GM23338 (cell line): Measurements from ENCODE around the gene SPRING1. TPM values are rescaled to one million over a fixed set of nuclear protein-coding genes. Genes with fewer than 3 reads are reported as not detected.

Experiments
- ATAC-seq: fragments of 200-7000 bp; cut with Tn5 transposase; 3 replicates; pipeline ENCODE4 v1.9.1; 2020
- DNase-seq: peaks from one replicate; pipeline ENCODE4 v3.0.0-alpha.2; 2015; ENCODE audit warnings: low spot score
- H2AFZ ChIP-seq: fragments of 200-600 bp; sonication (generic); 2 replicates; pipeline ENCODE4 v1.8.0; 2016; ENCODE audit warnings: antibody characterized with exemption, mild to moderate bottlenecking, moderate library complexity
- H3F3A ChIP-seq: fragments of 200-600 bp; sonication (generic); replicated peaks from 2 replicates; pipeline ENCODE4 v1.8.0; 2017; ENCODE audit warnings: antibody characterized with exemption, mixed run types, low read depth
- H3K27ac ChIP-seq: fragments of 200-600 bp; sonication (generic); 2 replicates; pipeline ENCODE4 v1.6.1; 2016; ENCODE audit warnings: low read depth
- H3K27me3 ChIP-seq: fragments of 200-600 bp; sonication (generic); 2 replicates; pipeline ENCODE4 v1.8.0; 2016; ENCODE audit warnings: mild to moderate bottlenecking, mixed run types, moderate library complexity; ENCODE audit not compliant: insufficient read depth
- H3K36me3 ChIP-seq: fragments of 200-600 bp; sonication (generic); 2 replicates; pipeline ENCODE4 v1.8.0; 2016; ENCODE audit warnings: mild to moderate bottlenecking; ENCODE audit not compliant: insufficient read depth
- H3K4me1 ChIP-seq: fragments of 200-600 bp; sonication (generic); 2 replicates; pipeline ENCODE4 v1.8.0; 2016; ENCODE audit warnings: mild to moderate bottlenecking, moderate library complexity; ENCODE audit not compliant: insufficient read depth
- H3K4me2 ChIP-seq: fragments of 200-600 bp; sonication (generic); 2 replicates; pipeline ENCODE4 v1.7.1; 2017; ENCODE audit warnings: mixed run types
- H3K4me3 ChIP-seq: fragments of 200-600 bp; sonication (generic); 2 replicates; pipeline ENCODE4 v1.6.1; 2016; ENCODE audit warnings: mixed run types
- H3K79me2 ChIP-seq: fragments of 200-600 bp; sonication (generic); replicated peaks from 2 replicates; pipeline ENCODE4 v1.8.0; 2017; ENCODE audit warnings: mild to moderate bottlenecking; ENCODE audit not compliant: insufficient read depth
- H3K9me2 ChIP-seq: fragments of 200-600 bp; sonication (generic); 2 replicates; pipeline ENCODE4 v1.8.0; 2017; ENCODE audit not compliant: insufficient read depth
- H4K20me1 ChIP-seq: fragments of 200-600 bp; sonication (generic); replicated peaks from 2 replicates; pipeline ENCODE4 v1.8.0; 2017; ENCODE audit warnings: mild to moderate bottlenecking; ENCODE audit not compliant: insufficient read depth
- H3K27ac Mint-ChIP-seq: 2 replicates; pipeline ENCODE4 v1.8.0; 2020; ENCODE audit warnings: inconsistent platforms, mild to moderate bottlenecking, moderate library complexity, mixed read lengths
- H3K27me3 Mint-ChIP-seq: 3 replicates; pipeline ENCODE4 v1.8.0; 2022; ENCODE audit warnings: low read depth, mild to moderate bottlenecking, moderate library complexity, mixed read lengths, inconsistent platforms; ENCODE audit not compliant: insufficient read depth, poor library complexity
- H3K36me3 Mint-ChIP-seq: 3 replicates; pipeline ENCODE4 v1.8.0; 2021; ENCODE audit warnings: low read depth, mild to moderate bottlenecking, inconsistent platforms, moderate library complexity, mixed read lengths
- H3K4me1 Mint-ChIP-seq: 3 replicates; pipeline ENCODE4 v1.8.0; 2020; ENCODE audit warnings: mild to moderate bottlenecking, inconsistent platforms, mixed read lengths
- H3K4me3 Mint-ChIP-seq: 3 replicates; pipeline ENCODE4 v1.8.0; 2021; ENCODE audit warnings: moderate library complexity, mild to moderate bottlenecking, inconsistent platforms, mixed read lengths
- H3K9me3 Mint-ChIP-seq: 3 replicates; pipeline ENCODE4 v1.8.0; 2020; ENCODE audit warnings: moderate library complexity, mild to moderate bottlenecking, inconsistent platforms, mixed read lengths
- CREB1 ChIP-seq: fragments of 250-450 bp; sonication (Bioruptor Pico); IDR thresholded peaks from 2 replicates; pipeline ENCODE4 v1.5.0; 2020; ENCODE audit warnings: low read depth, mild to moderate bottlenecking, moderate library complexity
- EZH2 ChIP-seq: fragments of 200-600 bp; sonication (generic); IDR thresholded peaks from one replicate; pipeline ENCODE4 v1.8.0; 2017; ENCODE audit warnings: antibody characterized with exemption, mild to moderate bottlenecking, low read depth; ENCODE audit not compliant: unreplicated experiment
- STAT1 ChIP-seq: IDR thresholded peaks from one replicate; pipeline ENCODE4 v1.6.1; 2016; ENCODE audit warnings: antibody characterized with exemption; ENCODE audit not compliant: unreplicated experiment
- ZNF114 ChIP-seq: fragments of 250-450 bp; sonication (Bioruptor Pico); IDR thresholded peaks from 2 replicates; pipeline ENCODE4 v1.5.0; 2020; ENCODE audit warnings: mild to moderate bottlenecking, moderate library complexity
- ZNF331 ChIP-seq: fragments of 250-450 bp; sonication (Bioruptor Pico); IDR thresholded peaks from 2 replicates; pipeline ENCODE4 v1.5.0; 2020; ENCODE audit warnings: low read depth, mild to moderate bottlenecking, moderate library complexity
- polyA plus RNA-seq: library from polyadenylated mRNA; unstranded; fragments of >200 nt; fragmentation: Nextera tagmentation; extraction: Ambion mirVana; gene quantifications from 2 replicates; pipeline ENCODE4 v1.2.1, GENCODE V29; 2016
- total RNA-seq: library from RNA; depleted of rRNA; stranded (reverse); fragments of >200 nt; shearing (Covaris generic); gene quantifications from 2 replicates; pipeline ENCODE4 v1.2.3, GENCODE V29; 2014
- TF ChIP-seq, protein P1 (sequence below): fragments of 250-450 bp; sonication (Bioruptor Pico); IDR thresholded peaks from 2 replicates; pipeline ENCODE4 v1.5.0; 2020; ENCODE audit warnings: mild to moderate bottlenecking, moderate library complexity

SPRING1 gene
- total and polyA plus RNA-seq, 2 experiments from 2014 or later: 8.2 to 57.1 TPM

DNA sequence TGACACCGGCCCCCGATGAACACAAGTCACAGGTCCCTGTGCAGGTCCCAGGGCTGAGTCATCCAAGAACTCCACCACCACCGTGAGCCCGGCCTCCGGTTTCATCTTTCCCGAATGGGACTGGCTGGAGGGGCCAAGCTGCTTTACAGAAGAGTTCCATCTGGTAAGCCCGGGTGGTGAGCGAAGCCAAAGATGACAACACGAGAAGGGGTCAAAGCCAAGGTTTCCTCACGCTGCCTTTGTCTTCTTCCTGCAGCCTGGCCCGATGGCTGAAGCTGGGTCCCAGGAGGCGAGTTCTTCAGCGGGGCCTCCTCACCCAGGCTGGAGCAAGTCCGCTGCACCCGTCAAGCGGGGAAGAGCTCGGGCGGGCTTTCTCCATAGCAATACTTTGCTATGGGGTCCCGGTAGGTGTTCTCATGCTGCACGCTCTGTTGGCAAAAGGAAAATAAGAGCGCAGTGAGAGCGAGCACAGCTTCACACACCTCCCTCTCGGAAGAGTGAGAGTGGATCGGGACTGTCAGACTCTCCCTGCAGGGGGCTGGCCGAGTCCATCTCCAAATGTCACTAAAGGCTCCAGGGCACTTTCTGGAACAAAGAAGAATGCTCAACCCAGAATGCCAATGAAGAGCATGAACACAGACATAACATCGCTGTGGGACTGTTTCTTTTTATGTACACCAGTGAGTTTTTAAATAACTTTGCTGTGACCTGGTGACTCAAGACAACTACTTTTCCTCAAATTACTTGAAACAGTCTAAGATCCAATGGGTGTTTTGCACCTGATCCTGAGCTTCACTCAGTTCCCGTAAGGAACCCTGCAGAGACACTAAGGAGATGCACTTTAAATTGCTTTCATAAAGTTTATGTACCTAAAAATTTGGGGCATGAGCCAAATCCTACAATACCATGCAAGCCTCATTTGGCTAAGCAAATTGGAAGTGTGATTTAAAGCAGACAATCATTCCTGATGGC lies 20.1 kb downstream of the SPRING1 start (continued):
- TF ChIP-seq, protein P1, sequence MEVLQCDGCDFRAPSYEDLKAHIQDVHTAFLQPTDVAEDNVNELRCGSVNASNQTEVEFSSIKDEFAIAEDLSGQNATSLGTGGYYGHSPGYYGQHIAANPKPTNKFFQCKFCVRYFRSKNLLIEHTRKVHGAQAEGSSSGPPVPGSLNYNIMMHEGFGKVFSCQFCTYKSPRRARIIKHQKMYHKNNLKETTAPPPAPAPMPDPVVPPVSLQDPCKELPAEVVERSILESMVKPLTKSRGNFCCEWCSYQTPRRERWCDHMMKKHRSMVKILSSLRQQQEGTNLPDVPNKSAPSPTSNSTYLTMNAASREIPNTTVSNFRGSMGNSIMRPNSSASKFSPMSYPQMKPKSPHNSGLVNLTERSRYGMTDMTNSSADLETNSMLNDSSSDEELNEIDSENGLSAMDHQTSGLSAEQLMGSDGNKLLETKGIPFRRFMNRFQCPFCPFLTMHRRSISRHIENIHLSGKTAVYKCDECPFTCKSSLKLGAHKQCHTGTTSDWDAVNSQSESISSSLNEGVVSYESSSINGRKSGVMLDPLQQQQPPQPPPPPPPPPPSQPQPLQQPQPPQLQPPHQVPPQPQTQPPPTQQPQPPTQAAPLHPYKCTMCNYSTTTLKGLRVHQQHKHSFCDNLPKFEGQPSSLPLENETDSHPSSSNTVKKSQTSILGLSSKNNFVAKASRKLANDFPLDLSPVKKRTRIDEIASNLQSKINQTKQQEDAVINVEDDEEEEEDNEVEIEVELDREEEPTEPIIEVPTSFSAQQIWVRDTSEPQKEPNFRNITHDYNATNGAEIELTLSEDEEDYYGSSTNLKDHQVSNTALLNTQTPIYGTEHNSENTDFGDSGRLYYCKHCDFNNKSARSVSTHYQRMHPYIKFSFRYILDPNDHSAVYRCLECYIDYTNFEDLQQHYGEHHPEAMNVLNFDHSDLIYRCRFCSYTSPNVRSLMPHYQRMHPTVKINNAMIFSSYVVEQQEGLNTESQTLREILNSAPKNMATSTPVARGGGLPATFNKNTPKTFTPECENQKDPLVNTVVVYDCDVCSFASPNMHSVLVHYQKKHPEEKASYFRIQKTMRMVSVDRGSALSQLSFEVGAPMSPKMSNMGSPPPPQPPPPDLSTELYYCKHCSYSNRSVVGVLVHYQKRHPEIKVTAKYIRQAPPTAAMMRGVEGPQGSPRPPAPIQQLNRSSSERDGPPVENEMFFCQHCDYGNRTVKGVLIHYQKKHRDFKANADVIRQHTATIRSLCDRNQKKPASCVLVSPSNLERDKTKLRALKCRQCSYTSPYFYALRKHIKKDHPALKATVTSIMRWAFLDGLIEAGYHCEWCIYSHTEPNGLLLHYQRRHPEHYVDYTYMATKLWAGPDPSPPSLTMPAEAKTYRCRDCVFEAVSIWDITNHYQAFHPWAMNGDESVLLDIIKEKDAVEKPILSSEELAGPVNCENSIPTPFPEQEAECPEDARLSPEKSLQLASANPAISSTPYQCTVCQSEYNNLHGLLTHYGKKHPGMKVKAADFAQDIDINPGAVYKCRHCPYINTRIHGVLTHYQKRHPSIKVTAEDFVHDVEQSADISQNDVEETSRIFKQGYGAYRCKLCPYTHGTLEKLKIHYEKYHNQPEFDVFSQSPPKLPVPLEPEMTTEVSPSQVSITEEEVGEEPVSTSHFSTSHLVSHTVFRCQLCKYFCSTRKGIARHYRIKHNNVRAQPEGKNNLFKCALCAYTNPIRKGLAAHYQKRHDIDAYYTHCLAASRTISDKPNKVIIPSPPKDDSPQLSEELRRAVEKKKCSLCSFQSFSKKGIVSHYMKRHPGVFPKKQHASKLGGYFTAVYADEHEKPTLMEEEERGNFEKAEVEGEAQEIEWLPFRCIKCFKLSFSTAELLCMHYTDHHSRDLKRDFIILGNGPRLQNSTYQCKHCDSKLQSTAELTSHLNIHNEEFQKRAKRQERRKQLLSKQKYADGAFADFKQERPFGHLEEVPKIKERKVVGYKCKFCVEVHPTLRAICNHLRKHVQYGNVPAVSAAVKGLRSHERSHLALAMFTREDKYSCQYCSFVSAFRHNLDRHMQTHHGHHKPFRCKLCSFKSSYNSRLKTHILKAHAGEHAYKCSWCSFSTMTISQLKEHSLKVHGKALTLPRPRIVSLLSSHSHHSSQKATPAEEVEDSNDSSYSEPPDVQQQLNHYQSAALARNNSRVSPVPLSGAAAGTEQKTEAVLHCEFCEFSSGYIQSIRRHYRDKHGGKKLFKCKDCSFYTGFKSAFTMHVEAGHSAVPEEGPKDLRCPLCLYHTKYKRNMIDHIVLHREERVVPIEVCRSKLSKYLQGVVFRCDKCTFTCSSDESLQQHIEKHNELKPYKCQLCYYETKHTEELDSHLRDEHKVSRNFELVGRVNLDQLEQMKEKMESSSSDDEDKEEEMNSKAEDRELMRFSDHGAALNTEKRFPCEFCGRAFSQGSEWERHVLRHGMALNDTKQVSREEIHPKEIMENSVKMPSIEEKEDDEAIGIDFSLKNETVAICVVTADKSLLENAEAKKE (CRISPR knock-in tag): no peak
- TF ChIP-seq ZNF331 (CRISPR knock-in tag): no peak
- no peak for TF ChIP-seq STAT1
- TF ChIP-seq CREB1: no peak

- no peaks in the 10 kb centered on the region for H3K36me3 ChIP-seq
- peaks cover 5% of the 10 kb centered on the region; the same call in 1 of the 2 replicates for H4K20me1 ChIP-seq
- no peak for DNase-seq
- no peak overlapping the region for H2AFZ ChIP-seq
- no peak overlapping the region for H3K4me3 ChIP-seq
- peaks cover 4% of the 10 kb centered on the region; the same call in 1 of the 2 replicates for H3K79me2 ChIP-seq
- no peak overlapping the region for H3K27ac ChIP-seq
- H3K4me1 ChIP-seq: peaks cover 15% of the 10 kb centered on the region
- peaks cover 12% of the 10 kb centered on the region; the same call in 2 of the 3 replicates for H3K4me1 Mint-ChIP-seq
- H3K4me2 ChIP-seq: no peak overlapping the region
- H3K27me3 Mint-ChIP-seq: peaks cover 6% of the 10 kb centered on the region
- H3K36me3 Mint-ChIP-seq: peaks cover 16% of the 10 kb centered on the region; the same call in 2 of the 3 replicates
- no peaks in the 10 kb centered on the region for H3F3A ChIP-seq
- no peak overlapping the region for H3K4me3 Mint-ChIP-seq
- no peaks in the 10 kb centered on the region for H3K9me2 ChIP-seq
- ATAC-seq: no peak
- no peak overlapping the region for H3K27ac Mint-ChIP-seq
- no peaks in the 10 kb centered on the region for H3K9me3 Mint-ChIP-seq
- no peaks in the 10 kb centered on the region for H3K27me3 ChIP-seq
- TF ChIP-seq EZH2 (no peak), ZNF331 (CRISPR knock-in tag) (no peak), STAT1 (no peak), ZNF114 (no peak)
- TF ChIP-seq, protein P1 (CRISPR knock-in tag): no peak
Measured at GRCh38 chr12:116714175-116714574, 23.7 kb downstream of the SPRING1 start.
